K562 (cell line): ENCODE measurements around the gene TRIM65. TPM values are rescaled to one million over a fixed set of nuclear protein-coding genes. Genes with fewer than 3 reads are reported as not detected.

ENCODE experiments used
- ATAC-seq: fragments of 200-7000 bp; cut with Tn5 transposase; 3 replicates; pipeline ENCODE4 v1.9.1; 2020; ENCODE audit warnings: moderate library complexity
- BruUV-seq: library from RNA; stranded (reverse); fragments of 400-500 nt; replicated peaks from 2 replicates; lab custom pipeline; 2021; lab: Mats Ljungman, UMichigan
- CTCF ChIA-PET: fragments of 300-600 bp; formaldehyde crosslinking; extraction: SDS; loops from one replicate; lab custom pipeline; 2021; ENCODE audit warnings: low intra/inter-chr PET ratio; lab: Yijun Ruan, JAX
- POLR2A ChIA-PET: fragments of 300-600, 350-650 bp; sonication (Branson Sonifier 250); formaldehyde crosslinking; extraction: SDS; loops from one replicate; lab custom pipeline; 2021; ENCODE audit warnings: antibody characterized with exemption, inconsistent platforms; lab: Yijun Ruan, JAX
- DNase-seq, 4 experiments: peaks; one replicate each; pipeline versions ENCODE4 v3.0.0 to v3.0.0-alpha.2; 2011 to 2018; ENCODE audit warnings: low spot score in 3 of 4, mixed read lengths in 3 of 4; ENCODE audit errors: extremely low read depth in 1 of 4
- FAIRE-seq: peaks from 2 replicates; lab custom pipeline; 2011; peaks lifted over from hg19 to GRCh38; lab: Jason Lieb, UNC
- H2AFZ ChIP-seq: 2 replicates; pipeline ENCODE4 v1.6.0; 2011; ENCODE audit warnings: low read depth, low read length, control low read depth, inconsistent platforms
- H3K27ac ChIP-seq: fragments of 200-600 bp; 3 replicates; pipeline ENCODE4 v1.8.0; 2011; ENCODE audit warnings: low read depth, mild to moderate bottlenecking, control low read depth, inconsistent platforms, low read length, moderate library complexity, mixed read lengths; ENCODE audit errors: extremely low read depth
- H3K27me3 ChIP-seq, 2 experiments: fragments of 300-600 bp in 1 of 2; 2 replicates in 1 of 2; 3 replicates in 1 of 2; pipeline versions ENCODE4 v1.6.0 to v1.8.0; 2011; ENCODE audit warnings: inconsistent platforms in 2 of 2, low read length in 2 of 2, mild to moderate bottlenecking in 1 of 2, mixed read lengths in 1 of 2, moderate library complexity in 1 of 2; ENCODE audit not compliant: control insufficient read depth in 2 of 2, insufficient read depth in 2 of 2
- H3K36me3 ChIP-seq: fragments of 300-600 bp; 3 replicates; pipeline ENCODE4 v1.8.0; 2011; ENCODE audit warnings: mild to moderate bottlenecking, low read length, inconsistent platforms; ENCODE audit not compliant: control insufficient read depth, insufficient read depth
- H3K4me1 ChIP-seq, 2 experiments: fragments of 200-600 bp in 1 of 2; replicated peaks in 1 of 2; 2 replicates in 1 of 2; 3 replicates in 1 of 2; pipeline versions ENCODE4 v1.5.1 to v1.8.0; 2011; ENCODE audit warnings: inconsistent platforms in 2 of 2, low read length in 2 of 2, mild to moderate bottlenecking in 1 of 2, mixed read lengths in 1 of 2, moderate library complexity in 1 of 2; ENCODE audit not compliant: control insufficient read depth in 2 of 2, insufficient read depth in 2 of 2
- H3K4me2 ChIP-seq: 2 replicates; pipeline ENCODE4 v1.6.1; 2011; ENCODE audit warnings: low read length, control low read depth, inconsistent platforms, mixed read lengths; ENCODE audit not compliant: insufficient read depth
- H3K4me3 ChIP-seq: fragments of 200-600 bp; sonication (generic), shearing (Covaris generic); 2 replicates; pipeline ENCODE4 v1.5.1; 2016; ENCODE audit warnings: control low read depth, inconsistent platforms
- H3K79me2 ChIP-seq: fragments of 200-600 bp; 3 replicates; pipeline ENCODE4 v1.8.0; 2011; ENCODE audit warnings: low read length, inconsistent platforms; ENCODE audit not compliant: control insufficient read depth, insufficient read depth
- H3K9ac ChIP-seq, 2 experiments: 2 replicates each; pipeline versions ENCODE4 v1.6.0 to v1.6.1; 2011; ENCODE audit warnings: low read depth in 2 of 2, low read length in 2 of 2, control low read depth in 1 of 2, inconsistent platforms in 1 of 2, mild to moderate bottlenecking in 1 of 2, mixed read lengths in 1 of 2; ENCODE audit not compliant: insufficient read depth in 1 of 2
- H3K9me1 ChIP-seq: one replicate; pipeline ENCODE4 v1.6.0; 2011; ENCODE audit warnings: inconsistent platforms, mild to moderate bottlenecking, low read length, moderate library complexity; ENCODE audit not compliant: control insufficient read depth, insufficient read depth
- H3K9me3 ChIP-seq: replicated peaks from 2 replicates; pipeline ENCODE4 v1.5.1; 2011; ENCODE audit warnings: low read depth, low read length, inconsistent platforms; ENCODE audit not compliant: control insufficient read depth, insufficient read depth
- H4K20me1 ChIP-seq: replicated peaks from 2 replicates; pipeline ENCODE4 v1.6.1; 2011; ENCODE audit warnings: low read length, inconsistent platforms, mixed read lengths; ENCODE audit not compliant: control insufficient read depth, insufficient read depth
- C11orf30 ChIP-seq: fragments of 450-650 bp; IDR thresholded peaks from 2 replicates; pipeline ENCODE4 v1.6.1; 2016; ENCODE audit warnings: low read depth, mild to moderate bottlenecking
- CBFB ChIP-seq: sonication (generic); formaldehyde crosslinking; IDR thresholded peaks from 2 replicates; pipeline ENCODE4 v1.4.0; 2020; ENCODE audit warnings: mild to moderate bottlenecking, missing genetic modification reagents
- FOXM1 ChIP-seq, 2 experiments: fragments of 450-650 bp in 1 of 2; sonication (generic) in 1 of 2; formaldehyde crosslinking in 1 of 2; IDR thresholded peaks; 2 replicates each; pipeline versions ENCODE4 v1.6.1 to v1.9.0; 2017 to 2022; ENCODE audit warnings: low read depth in 2 of 2, mild to moderate bottlenecking in 2 of 2, missing genetic modification reagents in 1 of 2, moderate library complexity in 1 of 2
- NFIC ChIP-seq: fragments of 450-650 bp; IDR thresholded peaks from 2 replicates; pipeline ENCODE4 v1.6.1; 2017; ENCODE audit warnings: mild to moderate bottlenecking, inconsistent platforms
- NFYB ChIP-seq: IDR thresholded peaks from 2 replicates; pipeline ENCODE4 v1.6.1; 2011; ENCODE audit warnings: mild to moderate bottlenecking, moderate library complexity; ENCODE audit not compliant: insufficient read length; ENCODE audit errors: extremely low read depth
- RFX7 ChIP-seq: fragments of 250-450 bp; sonication (Bioruptor Pico); IDR thresholded peaks from 2 replicates; pipeline ENCODE4 v1.5.1; 2021; ENCODE audit warnings: mild to moderate bottlenecking
- YY1 ChIP-seq, 3 experiments: IDR thresholded peaks; 2 replicates each; pipeline ENCODE4 v1.6.1; 2011; ENCODE audit warnings: low read length in 2 of 3, mild to moderate bottlenecking in 2 of 3, moderate library complexity in 2 of 3, borderline replicate concordance in 1 of 3, control low read depth in 1 of 3, low read depth in 1 of 3; ENCODE audit not compliant: insufficient read depth in 3 of 3, insufficient replicate concordance in 2 of 3, control insufficient read depth in 1 of 3, insufficient read length in 1 of 3; ENCODE audit errors: extremely low read depth in 1 of 3
- ZBTB11 ChIP-seq, 3 experiments: fragments of 200-800 bp in 1 of 3; fragments of 250-450 bp in 1 of 3; fragments of 450-650 bp in 1 of 3; sonication (Bioruptor Pico) in 1 of 3; sonication (Bioruptor generic) in 1 of 3; formaldehyde crosslinking in 1 of 3; IDR thresholded peaks; 2 replicates each; pipeline versions ENCODE4 v1.6.1 to v1.8.0; 2016 to 2022; ENCODE audit warnings: mild to moderate bottlenecking in 2 of 3, missing genetic modification characterization in 2 of 3, missing compliant biosample characterization in 1 of 3, moderate library complexity in 1 of 3
- ZBTB7A ChIP-seq: IDR thresholded peaks from 2 replicates; pipeline ENCODE4 v1.6.1; 2011; ENCODE audit warnings: low read depth, mild to moderate bottlenecking, low read length, moderate library complexity, borderline replicate concordance; ENCODE audit not compliant: control insufficient read depth
- ZNF780A ChIP-seq: fragments of 250-450 bp; sonication (Bioruptor Pico); IDR thresholded peaks from 2 replicates; pipeline ENCODE4 v1.5.0; 2021; ENCODE audit warnings: mild to moderate bottlenecking
- WGBS: fragments of 100-300 bp; shearing (Covaris generic); methylation state at CpG from one replicate; pipeline ENCODE4 v1.1.6; 2016; ENCODE audit warnings: low coverage, mixed read lengths; ENCODE audit not compliant: insufficient coverage; ENCODE audit errors: missing lambda C conversion rate; 5-methylcytosine and 5-hydroxymethylcytosine counted together
- in situ Hi-C: fragments of 300-500 bp; cut with MboI; formaldehyde crosslinking; loops from 4 replicates; pipeline ENCODE4 v1.15.0; 2018; ENCODE audit warnings: inconsistent platforms, mixed read lengths
- intact Hi-C: fragments of 100-400 bp; cut with micrococcal nuclease; formaldehyde crosslinking; loops from 2 replicates; pipeline ENCODE4 v1.14.2; 2022
- polyA plus RNA-seq, 8 experiments: library from polyadenylated mRNA; depleted of rRNA in 4 of 8; stranded (reverse) in 5 of 8; unstranded in 3 of 8; fragments of >200 nt; fragmentation: Nextera tagmentation in 2 of 8; fragmentation: Illumina TruSeq in 1 of 8; extraction: Ambion mirVana in 2 of 8; extraction: Trizol in 1 of 8; gene quantifications; 2 replicates each; pipeline versions ENCODE4 v1.2.1 to v1.2.3, GENCODE V29; 2011 to 2014; ENCODE audit warnings: inconsistent platforms in 1 of 8, missing spikeins in 1 of 8
- total RNA-seq, 7 experiments: library from RNA; depleted of rRNA in 6 of 7; stranded (reverse); fragments of >200 nt in 6 of 7; fragmentation: Illumina TruSeq in 2 of 7; extraction: Trizol in 2 of 7; gene quantifications; 2 replicates each; pipeline versions ENCODE4 v1.2.1 to v1.2.3, GENCODE V29; 2011 to 2021; ENCODE audit warnings: low replicate concordance in 1 of 7

The TRIM65 gene
- total and polyA plus RNA-seq, 9 of the 15 experiments (the other 6 are each of a cell fraction or from before 2014, with no cell fraction given), result 2.8 to 45.7 (median 22.9) TPM

GRCh38 chr17:75876938-75877751 is 19.6 kb downstream of the TRIM65 start (continued):
- TF ChIP-seq FOXM1 (IDR thresholded peaks at IDR 0.05; ENCODE audit: low read depth), result no peak
- no peak for TF ChIP-seq FOXM1 (CRISPR knock-in tag; IDR thresholded peaks at IDR 0.05; ENCODE audit: low read depth)
- TF ChIP-seq CBFB, result 0 out of 2 replicates have a peak, but pooled peaks have one; percentile 22

- H3K27ac ChIP-seq, result no peak overlapping the region
- no peak for FAIRE-seq
- BruUV-seq, result no TSS peak
- H2AFZ ChIP-seq, result no peak overlapping the region
- intact Hi-C loops (no loop called here), in situ Hi-C loops (no loop called here)
- H3K27me3 ChIP-seq, result no peaks in the 10 kb centered on the region
- H3K9ac ChIP-seq, result peak overlapping the region in 1 of 2 experiments; percentile 76; a peak in 2 of 4 replicates
- H3K9me1 ChIP-seq, result no peaks in the 10 kb centered on the region
- no peaks in the 10 kb centered on the region for H3K36me3 ChIP-seq
- no peak for ATAC-seq
- ChIA-PET POLR2A (interaction anchor here (0.9 to 15.8 kb wide), 4 partner anchors 14 to 101 kb away, joined by 3 to 169 read pairs (median 4); partner anchors contain the start of gene TRIM65), CTCF (no interaction called here)
- no peaks in the 10 kb centered on the region for H3K9me3 ChIP-seq
- no peaks in the 10 kb centered on the region for H3K79me2 ChIP-seq
- 55% methylated on average over 24 of the region's 26 CpGs for WGBS
- peaks cover 8 to 70% of the 10 kb centered on the region in 2 experiments for H3K4me1 ChIP-seq
- no peak for DNase-seq
- no peak overlapping the region for H3K4me3 ChIP-seq
- H4K20me1 ChIP-seq, result no peaks in the 10 kb centered on the region
- H3K4me2 ChIP-seq, result no peak overlapping the region
- TF ChIP-seq C11orf30 (no peak), NFIC (peak; percentile 45; the same call in 1 of the 2 replicates), ZBTB7A (0 out of 2 replicates have a peak, but pooled peaks have one; percentile 3), YY1 (IDR thresholded peaks at IDR 0.05; ENCODE audit: borderline replicate concordance in 1 of 3, control insufficient read depth in 1 of 3, extremely low read depth in 1 of 3, insufficient read depth in 3 of 3, insufficient read length in 1 of 3, insufficient replicate concordance in 2 of 3, low read depth in 1 of 3, low read length in 2 of 3) (no peak), ZBTB11 (CRISPR knock-in tag; IDR thresholded peaks at IDR 0.05) (no peak), NFYB (no peak), ZNF780A (no peak), RFX7 (CRISPR knock-in tag) (no peak)
Observed at GRCh38 chr17:75876190-75876937, 20.4 kb downstream of the TRIM65 start.
